Transverse colon (tissue), 4 donors: ENCODE measurements around the gene OR6M1. TPM values are rescaled to one million over a fixed set of nuclear protein-coding genes. Genes with fewer than 3 reads are reported as not detected.

Experiments used
- DNase-seq: peaks from one replicate; pipeline ENCODE4 v3.0.0-alpha.2; 2019
- H3K27ac ChIP-seq, 4 donors: fragments of 200-600 bp; sonication (generic); 2 replicates each; pipeline ENCODE4 v1.5.1; 2016 to 2018; ENCODE audit warnings: inconsistent platforms in 4 of 4
- H3K27me3 ChIP-seq: fragments of 200-600 bp; sonication (generic); 2 replicates; pipeline ENCODE4 v1.5.1; 2017; ENCODE audit warnings: inconsistent platforms
- H3K36me3 ChIP-seq, 4 donors: fragments of 200-600 bp; sonication (generic); 2 replicates each; pipeline ENCODE4 v1.5.1; 2017 to 2019; ENCODE audit warnings: inconsistent platforms in 4 of 4
- H3K4me1 ChIP-seq, 4 donors: fragments of 200-600 bp; sonication (generic); 2 replicates each; pipeline ENCODE4 v1.5.1; 2017 to 2020; ENCODE audit warnings: inconsistent platforms in 4 of 4
- H3K4me3 ChIP-seq, 4 donors: fragments of 200-600 bp; sonication (generic); 1 replicate in 1 of 4; 2 replicates in 3 of 4; pipeline versions ENCODE4 v1.5.1 to v1.6.1; 2017 to 2019; ENCODE audit warnings: inconsistent platforms in 4 of 4
- H3K9me3 ChIP-seq, 2 donors: fragments of 200-600 bp; sonication (generic); 2 replicates each; pipeline ENCODE4 v1.5.1; 2017 to 2019; ENCODE audit warnings: inconsistent platforms in 2 of 2
- CTCF ChIP-seq, 5 experiments: fragments of 200-600 bp in 3 of 5; fragments of 450-650 bp in 2 of 5; sonication (generic) in 3 of 5; IDR thresholded peaks; 1 replicate in 2 of 5; 2 replicates in 3 of 5; pipeline ENCODE4 v1.5.1; 2016 to 2017; ENCODE audit warnings: antibody characterized with exemption in 5 of 5, inconsistent platforms in 3 of 5, mild to moderate bottlenecking in 2 of 5, moderate library complexity in 1 of 5
- EP300 ChIP-seq: sonication (generic); formaldehyde crosslinking; IDR thresholded peaks from one replicate; pipeline ENCODE4 v1.6.1; 2017; ENCODE audit warnings: antibody characterized with exemption, low read depth
- POLR2A ChIP-seq: fragments of 450-650 bp; IDR thresholded peaks from one replicate; pipeline ENCODE4 v1.6.1; 2016; ENCODE audit warnings: antibody characterized with exemption, mild to moderate bottlenecking, moderate library complexity
- POLR2AphosphoS5 ChIP-seq, 3 donors: sonication (generic); formaldehyde crosslinking; IDR thresholded peaks; one replicate each; pipeline ENCODE4 v1.6.1; 2016; ENCODE audit warnings: antibody characterized with exemption in 3 of 3
- WGBS, 2 donors: methylation state at CpG; one replicate each; pipeline ENCODE4 v1.1.5; 2018; ENCODE audit warnings: low coverage in 1 of 2; 5-methylcytosine and 5-hydroxymethylcytosine counted together
- in situ Hi-C, 4 donors: fragments of 200-750 bp; cut with MboI; loops; one replicate each; pipeline versions ENCODE4 v1.15.0 to v1.15.1; 2017; ENCODE audit warnings: low sequenced_read_pairs in 3 of 4, low pct_ligation_motif_present in 1 of 4, low pct_unique_long_range_greater_than_20kb in 1 of 4
- intact Hi-C: fragments of 100-400 bp; cut with DNase I; formaldehyde crosslinking; loops from one replicate; pipeline ENCODE4 v1.15.1; 2023; ENCODE audit warnings: low total_unique reads
- total RNA-seq, 4 donors: library from RNA; depleted of rRNA; stranded (reverse); fragments of >200 nt; gene quantifications; one replicate each; pipeline ENCODE4 v1.1.0, GENCODE V29; 2016

OR6M1 gene
- total RNA-seq, 4 donors from 2014 or later, result not detected

GRCh38 chr11:123778511-123778910 lies 27.6 kb downstream of the OR6M1 start:
- H3K9me3 ChIP-seq, result no peaks in the 10 kb centered on the region
- intact Hi-C loops (no loop called here), in situ Hi-C loops (no loop called here)
- H3K4me3 ChIP-seq, result no peak overlapping the region
- no peak for DNase-seq
- peaks cover 0 to 3% (median 0%) of the 10 kb centered on the region in 4 donors for H3K4me1 ChIP-seq
- H3K36me3 ChIP-seq, result no peaks in the 10 kb centered on the region
- 79 to 100% methylated on average over 1 of the region's 1 CpG for WGBS, 2 donors
- no peak for TF ChIP-seq POLR2A
- TF ChIP-seq EP300, result no peak
- no peak for TF ChIP-seq CTCF (IDR thresholded peaks at IDR 0.05)
- no peak for TF ChIP-seq POLR2AphosphoS5 (IDR thresholded peaks at IDR 0.05)
- H3K27ac ChIP-seq, result no peak overlapping the region
- H3K27me3 ChIP-seq, result no peaks in the 10 kb centered on the region

GRCh38 chr11:123775715-123776549 lies 30.2 kb downstream of the OR6M1 start:
- H3K4me3 ChIP-seq, result no peak overlapping the region
- H3K9me3 ChIP-seq, result no peaks in the 10 kb centered on the region
- in situ Hi-C loops, result no loop called here
- no peaks in the 10 kb centered on the region for H3K36me3 ChIP-seq
- no peaks in the 10 kb centered on the region for H3K27me3 ChIP-seq
- H3K27ac ChIP-seq, result no peak overlapping the region
- 55 to 64% methylated on average over 4 of the region's 4 CpGs for WGBS, 2 donors
- DNase-seq, result no peak
- intact Hi-C loops, result no loop called here
- no peaks in the 10 kb centered on the region for H3K4me1 ChIP-seq
- TF ChIP-seq POLR2A (no peak), EP300 (no peak), POLR2AphosphoS5 (IDR thresholded peaks at IDR 0.05) (no peak), CTCF (IDR thresholded peaks at IDR 0.05) (no peak)

GRCh38 chr11:123775289-123775688 lies 30.9 kb downstream of the OR6M1 start:
- in situ Hi-C loops, result no loop called here
- 76 to 100% methylated on average over 1 of the region's 1 CpG for WGBS, 2 donors
- no peak for DNase-seq
- intact Hi-C loops, result no loop called here
- Histone ChIP-seq H3K4me3 (no peak overlapping the region), H3K9me3 (no peaks in the 10 kb centered on the region), H3K36me3 (no peaks in the 10 kb centered on the region), H3K4me1 (no peaks in the 10 kb centered on the region), H3K27me3 (no peaks in the 10 kb centered on the region), H3K27ac (no peak overlapping the region)
- TF ChIP-seq POLR2A, result no peak

- Histone ChIP-seq H3K27me3 (no peaks in the 10 kb centered on the region), H3K4me1 (no peaks in the 10 kb centered on the region), H3K36me3 (no peaks in the 10 kb centered on the region), H3K27ac (no peak overlapping the region), H3K9me3 (no peaks in the 10 kb centered on the region), H3K4me3 (no peak overlapping the region)
- no peak for TF ChIP-seq POLR2A
- TF ChIP-seq EP300, result no peak
- TF ChIP-seq POLR2AphosphoS5 (IDR thresholded peaks at IDR 0.05), result no peak
- in situ Hi-C loops (no loop called here), intact Hi-C loops (no loop called here)
- DNase-seq, result no peak
- WGBS, 2 donors, result 73 to 100% methylated on average over 1 of the region's 1 CpG
Measured at GRCh38 chr11:123773959-123774358, 32.2 kb downstream of the OR6M1 start.

GRCh38 chr11:123773026-123773425 lies 33.1 kb downstream of the OR6M1 start:
- Histone ChIP-seq H3K27me3 (no peaks in the 10 kb centered on the region), H3K9me3 (no peaks in the 10 kb centered on the region), H3K36me3 (no peaks in the 10 kb centered on the region), H3K4me3 (no peak overlapping the region), H3K27ac (no peak overlapping the region), H3K4me1 (no peaks in the 10 kb centered on the region)
- DNase-seq, result no peak
- TF ChIP-seq EP300 (no peak), CTCF (IDR thresholded peaks at IDR 0.05) (no peak), POLR2AphosphoS5 (IDR thresholded peaks at IDR 0.05) (no peak), POLR2A (no peak)
- in situ Hi-C loops (no loop called here), intact Hi-C loops (no loop called here)
- 78 to 100% methylated on average over 1 to 2 of the region's 2 CpGs for WGBS, 2 donors
